AG04450 (cell line): Measurements from ENCODE around the gene ACVRL1. TPM values are rescaled to one million over a fixed set of nuclear protein-coding genes. Genes with fewer than 3 reads are reported as not detected.

Experiments
- CTCF ChIA-PET: fragments of 300-600, 350-600 bp; formaldehyde crosslinking; extraction: SDS; loops from one replicate; lab custom pipeline; 2022; ENCODE audit warnings: antibody characterized with exemption, inconsistent platforms; lab: Charles Lee
- POLR2A ChIA-PET: fragments of 350-600 bp; formaldehyde crosslinking; extraction: SDS; loops from one replicate; lab custom pipeline; 2021; ENCODE audit warnings: antibody characterized with exemption, inconsistent platforms; lab: Yijun Ruan, JAX
- DNase-seq: peaks from one replicate; pipeline ENCODE4 v3.0.0-alpha.2; 2011; ENCODE audit warnings: low read depth, low spot score
- H3K27ac ChIP-seq: one replicate; pipeline ENCODE4 v1.5.1; 2012; ENCODE audit warnings: low read depth, low read length, control low read depth
- H3K27me3 ChIP-seq: one replicate; pipeline ENCODE4 v1.6.0; 2012; ENCODE audit warnings: low read length; ENCODE audit not compliant: control insufficient read depth, insufficient read depth
- H3K4me3 ChIP-seq: 2 replicates; pipeline ENCODE4 v1.5.1; 2011; ENCODE audit warnings: mild to moderate bottlenecking, low read depth, low read length, control low read depth
- H3K9me3 ChIP-seq: 2 replicates; pipeline ENCODE4 v1.5.1; 2012; ENCODE audit warnings: low read length; ENCODE audit not compliant: control insufficient read depth, insufficient read depth
- polyA plus RNA-seq: library from polyadenylated mRNA; depleted of rRNA; stranded (reverse); fragments of >200 nt; gene quantifications from 2 replicates; pipeline ENCODE4 v1.2.3, GENCODE V29; 2011; rRNA removed
- TF ChIP-seq, protein P1 (sequence below): IDR thresholded peaks from 2 replicates; pipeline ENCODE4 v1.5.1; 2011; ENCODE audit warnings: low read depth, low read length, control low read depth, inconsistent platforms

The ACVRL1 gene
- polyA plus RNA-seq, 1 experiment: 11.1 TPM

DNA sequence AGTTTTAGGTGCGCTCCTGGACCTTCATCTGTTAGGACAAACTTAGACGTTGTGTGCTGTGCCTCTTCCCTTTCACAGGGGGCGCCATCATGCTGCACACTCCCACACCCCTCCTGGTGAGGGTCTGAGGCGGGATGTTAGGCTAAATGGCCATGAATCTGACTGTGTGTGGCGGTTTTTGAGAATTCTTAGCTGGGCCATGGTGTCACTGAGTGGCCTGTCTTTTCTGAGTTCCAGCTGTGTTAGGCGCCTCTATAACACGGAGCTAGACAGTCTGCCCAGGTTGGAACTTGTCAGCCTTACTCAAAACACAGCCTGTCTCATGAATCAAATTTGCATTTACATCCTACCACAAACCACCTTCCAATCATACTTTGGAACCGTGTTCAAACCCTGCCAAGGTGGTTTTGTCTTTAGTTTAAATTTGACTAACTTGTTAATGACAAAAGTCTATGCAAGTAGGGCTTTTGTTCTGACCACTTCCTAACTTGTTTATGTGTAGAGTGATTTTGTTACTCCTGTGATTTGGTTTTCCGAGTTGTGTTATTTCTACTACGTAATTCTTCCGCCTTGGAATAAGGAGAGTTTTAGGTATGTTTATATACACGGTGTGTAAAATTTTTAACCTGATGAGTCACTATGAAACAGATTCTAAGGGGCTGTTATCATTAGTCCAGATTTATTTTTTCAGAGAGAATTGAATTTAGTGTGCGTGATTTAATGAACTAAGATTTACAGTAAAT lies 63.8 kb downstream of the ACVRL1 start:
- Histone ChIP-seq H3K9me3 (no peaks in the 10 kb centered on the region), H3K27ac (peak overlapping the region; percentile 79), H3K4me3 (peak overlapping the region; percentile 5; the same call in 1 of the 2 replicates), H3K27me3 (no peaks in the 10 kb centered on the region)
- TF ChIP-seq, protein P1, sequence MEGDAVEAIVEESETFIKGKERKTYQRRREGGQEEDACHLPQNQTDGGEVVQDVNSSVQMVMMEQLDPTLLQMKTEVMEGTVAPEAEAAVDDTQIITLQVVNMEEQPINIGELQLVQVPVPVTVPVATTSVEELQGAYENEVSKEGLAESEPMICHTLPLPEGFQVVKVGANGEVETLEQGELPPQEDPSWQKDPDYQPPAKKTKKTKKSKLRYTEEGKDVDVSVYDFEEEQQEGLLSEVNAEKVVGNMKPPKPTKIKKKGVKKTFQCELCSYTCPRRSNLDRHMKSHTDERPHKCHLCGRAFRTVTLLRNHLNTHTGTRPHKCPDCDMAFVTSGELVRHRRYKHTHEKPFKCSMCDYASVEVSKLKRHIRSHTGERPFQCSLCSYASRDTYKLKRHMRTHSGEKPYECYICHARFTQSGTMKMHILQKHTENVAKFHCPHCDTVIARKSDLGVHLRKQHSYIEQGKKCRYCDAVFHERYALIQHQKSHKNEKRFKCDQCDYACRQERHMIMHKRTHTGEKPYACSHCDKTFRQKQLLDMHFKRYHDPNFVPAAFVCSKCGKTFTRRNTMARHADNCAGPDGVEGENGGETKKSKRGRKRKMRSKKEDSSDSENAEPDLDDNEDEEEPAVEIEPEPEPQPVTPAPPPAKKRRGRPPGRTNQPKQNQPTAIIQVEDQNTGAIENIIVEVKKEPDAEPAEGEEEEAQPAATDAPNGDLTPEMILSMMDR: peak; percentile 83
- DNase-seq: no peak
- POLR2A ChIA-PET: no interaction called here
- CTCF ChIA-PET: interaction anchor here (0.6 to 3.2 kb wide), 17 partner anchors 10 to 271 kb away, joined by 3 to 33 read pairs (median 5); no protein-coding TSS in a partner anchor

DNA sequence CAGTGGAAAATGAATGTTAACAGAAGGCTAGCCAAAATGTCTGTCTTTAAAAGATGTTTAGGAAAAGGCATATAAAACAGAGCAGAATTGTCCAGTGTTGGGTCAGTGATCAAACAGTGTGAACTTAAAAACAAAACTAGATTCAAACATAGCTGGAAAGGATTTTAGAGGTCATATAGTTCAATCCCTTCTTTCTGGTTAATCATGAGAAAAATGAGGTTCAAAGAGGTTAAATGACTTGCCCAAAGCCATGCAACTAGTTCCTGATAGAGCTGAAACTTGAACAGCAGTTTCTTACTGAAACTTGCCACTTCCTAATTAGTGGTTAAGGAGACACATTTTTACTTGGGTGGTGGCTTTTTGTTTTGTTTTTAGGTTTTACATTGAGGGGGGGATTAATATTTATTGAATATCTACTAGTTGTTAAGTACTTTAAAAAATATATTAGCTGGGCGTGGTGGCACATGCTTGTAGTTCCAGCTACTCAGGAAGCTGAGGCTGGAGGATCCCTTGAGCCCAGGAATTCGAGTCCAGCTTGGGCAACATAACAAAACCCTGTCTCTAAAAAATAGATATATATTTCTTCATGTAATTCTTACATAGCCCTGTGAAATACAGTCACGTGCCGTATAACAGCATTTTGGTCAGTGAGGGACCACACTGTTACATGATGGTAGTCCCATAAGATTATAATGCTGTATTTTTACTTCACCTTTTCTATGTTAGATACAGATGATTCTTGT lies 64.5 kb downstream of the ACVRL1 start:
- DNase-seq: no peak
- no peak overlapping the region for H3K4me3 ChIP-seq
- no peak overlapping the region for H3K27ac ChIP-seq
- H3K27me3 ChIP-seq: no peaks in the 10 kb centered on the region
- TF ChIP-seq, protein P1: no peak
- CTCF ChIA-PET: interaction anchor here (0.8 to 3.2 kb wide), 8 partner anchors 9 to 78 kb away, joined by 4 to 24 read pairs (median 9); no protein-coding TSS in a partner anchor
- no peaks in the 10 kb centered on the region for H3K9me3 ChIP-seq
- POLR2A ChIA-PET: no interaction called here

DNA sequence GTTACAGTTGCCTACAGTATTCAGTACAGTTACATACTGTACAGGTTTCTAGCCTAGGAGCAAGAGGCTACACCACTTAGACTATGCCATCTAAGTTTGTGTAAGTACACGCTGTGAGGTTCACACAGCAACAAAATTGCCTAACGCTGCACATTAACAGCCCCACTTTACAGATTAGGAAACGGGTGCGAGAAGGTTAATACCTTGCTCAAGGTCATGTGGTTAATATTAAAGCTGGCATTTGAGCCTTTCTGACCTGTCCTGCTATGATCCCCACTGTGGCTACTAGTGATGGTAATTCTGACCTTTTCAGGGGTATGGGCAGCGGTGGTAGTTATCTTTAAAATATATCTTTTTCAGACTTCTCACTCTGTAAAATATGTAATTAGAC lies 65.1 kb downstream of the ACVRL1 start:
- no peaks in the 10 kb centered on the region for H3K27me3 ChIP-seq
- no peak overlapping the region for H3K4me3 ChIP-seq
- no peaks in the 10 kb centered on the region for H3K9me3 ChIP-seq
- CTCF ChIA-PET: interaction anchor here (1.4 to 3.2 kb wide), 5 partner anchors 9 to 78 kb away, joined by 4 to 17 read pairs (median 13); no protein-coding TSS in a partner anchor
- TF ChIP-seq, protein P1: no peak
- no peak for DNase-seq
- POLR2A ChIA-PET: no interaction called here
- H3K27ac ChIP-seq: no peak overlapping the region

DNA sequence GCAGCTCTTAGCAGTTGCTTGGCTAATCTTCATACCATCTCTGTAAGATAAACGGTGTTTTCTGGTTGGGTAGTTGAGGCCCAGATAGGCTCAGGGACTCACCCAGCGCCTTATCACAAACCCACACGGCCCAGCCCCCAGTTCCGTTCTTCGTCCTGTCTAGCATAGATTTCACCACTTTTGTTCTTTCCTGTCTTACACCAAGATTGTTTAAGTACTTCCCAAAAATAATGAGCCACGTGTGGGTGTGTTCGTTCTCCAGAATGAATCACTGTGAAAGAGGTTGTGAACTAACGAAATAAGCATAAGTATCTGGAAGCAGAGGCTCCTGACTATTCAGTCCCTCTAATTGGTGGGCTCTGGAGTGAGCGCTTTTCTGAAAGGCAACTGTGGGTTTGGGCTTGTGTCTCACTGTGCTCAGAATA lies 65.6 kb downstream of the ACVRL1 start:
- no peaks in the 10 kb centered on the region for H3K27me3 ChIP-seq
- H3K4me3 ChIP-seq: no peak overlapping the region
- ChIA-PET POLR2A (no interaction called here), CTCF (interaction anchor here (1.4 to 3.2 kb wide), 2 partner anchors 50 to 52 kb away, joined by 4 to 17 read pairs; no protein-coding TSS in a partner anchor)
- DNase-seq: no peak
- H3K27ac ChIP-seq: no peak overlapping the region
- TF ChIP-seq, protein P1: no peak
- no peaks in the 10 kb centered on the region for H3K9me3 ChIP-seq

Other genes with a start within 250 kb of the ACVRL1 start
- gene FIGNL2, start 58.8 kb upstream of the ACVRL1 start, polyA plus RNA-seq: 0.22 and 0.26 TPM in 2 replicates
- not detected in 2 replicates for gene ANKRD33, start 19.4 kb upstream of the ACVRL1 start, polyA plus RNA-seq
- gene ACVR1B, start 44.2 kb downstream of the ACVRL1 start, polyA plus RNA-seq: 16.4 and 16.6 TPM in 2 replicates
- 7.2 and 7.4 TPM in 2 replicates for gene TAMALIN, start 99.4 kb downstream of the ACVRL1 start, polyA plus RNA-seq
- 4.4 and 6.9 TPM in 2 replicates for gene NR4A1, start 143.9 kb downstream of the ACVRL1 start, polyA plus RNA-seq
- 97.3 and 112 TPM in 2 replicates for gene ATG101, start 162.5 kb downstream of the ACVRL1 start, polyA plus RNA-seq
- not detected in 2 replicates for gene SMIM41, start 172.2 kb downstream of the ACVRL1 start, polyA plus RNA-seq